CD4-positive, alpha-beta memory T cell (primary cell): ENCODE measurements around the gene SLC46A1. TPM values are rescaled to one million over a fixed set of nuclear protein-coding genes. Genes with fewer than 3 reads are reported as not detected.

Experiments used
- CTCF ChIA-PET: fragments of 350-600 bp; sonication (Branson Sonifier 250); formaldehyde crosslinking; loops from one replicate; lab custom pipeline; 2021; ENCODE audit warnings: inconsistent platforms; ENCODE audit not compliant: partially characterized antibody; lab: Charles Lee
- POLR2A ChIA-PET: fragments of 350-600 bp; sonication (Branson Sonifier 250); formaldehyde crosslinking; loops from one replicate; lab custom pipeline; 2021; ENCODE audit not compliant: partially characterized antibody; lab: Charles Lee
- DNase-seq, 5 donors: peaks; one replicate each; pipeline versions ENCODE4 v3.0.0 to v3.0.0-alpha.2; 2020 to 2022; ENCODE audit warnings: mixed read lengths in 1 of 5
- H3K27ac ChIP-seq: one replicate; pipeline ENCODE4 v1.7.0; 2013; ENCODE audit warnings: low read depth, low read length
- H3K27me3 ChIP-seq: 2 replicates; pipeline ENCODE4 v1.7.0; 2013; ENCODE audit warnings: mild to moderate bottlenecking, low read length, moderate library complexity; ENCODE audit not compliant: insufficient read depth
- H3K36me3 ChIP-seq: 2 replicates; pipeline ENCODE4 v1.7.0; 2013; ENCODE audit warnings: mild to moderate bottlenecking, low read length, moderate library complexity; ENCODE audit not compliant: insufficient read depth
- H3K4me1 ChIP-seq: 2 replicates; pipeline ENCODE4 v1.7.0; 2013; ENCODE audit warnings: mild to moderate bottlenecking, low read length, moderate library complexity; ENCODE audit not compliant: insufficient read depth
- H3K4me3 ChIP-seq, 2 donors: one replicate each; pipeline ENCODE4 v1.7.0; 2013; ENCODE audit warnings: low read length in 2 of 2, mild to moderate bottlenecking in 1 of 2
- H3K9me3 ChIP-seq, 2 donors: one replicate each; pipeline ENCODE4 v1.7.0; 2013; ENCODE audit warnings: low read length in 2 of 2, control low read depth in 1 of 2; ENCODE audit not compliant: control insufficient read depth in 1 of 2
- H3K27ac Mint-ChIP-seq, 7 donors: one replicate each; pipeline ENCODE4 v1.8.0; 2020 to 2021; ENCODE audit warnings: mixed read lengths in 7 of 7, mild to moderate bottlenecking in 6 of 7, inconsistent platforms in 3 of 7, moderate library complexity in 3 of 7
- H3K27me3 Mint-ChIP-seq, 2 donors: one replicate each; pipeline ENCODE4 v1.8.0; 2020 to 2021; ENCODE audit warnings: mixed read lengths in 2 of 2
- H3K36me3 Mint-ChIP-seq, 2 donors: one replicate each; pipeline ENCODE4 v1.8.0; 2020 to 2021; ENCODE audit warnings: mixed read lengths in 2 of 2, inconsistent platforms in 1 of 2, mild to moderate bottlenecking in 1 of 2
- H3K4me1 Mint-ChIP-seq, 4 donors: one replicate each; pipeline ENCODE4 v1.8.0; 2020 to 2021; ENCODE audit warnings: mixed read lengths in 4 of 4, mild to moderate bottlenecking in 1 of 4
- H3K4me3 Mint-ChIP-seq, 8 donors: one replicate each; pipeline ENCODE4 v1.8.0; 2020 to 2021; ENCODE audit warnings: mixed read lengths in 8 of 8, mild to moderate bottlenecking in 7 of 8, moderate library complexity in 6 of 8, inconsistent platforms in 3 of 8
- H3K9me3 Mint-ChIP-seq, 8 donors: one replicate each; pipeline ENCODE4 v1.8.0; 2020 to 2021; ENCODE audit warnings: mixed read lengths in 8 of 8, mild to moderate bottlenecking in 5 of 8, inconsistent platforms in 3 of 8, moderate library complexity in 1 of 8
- intact Hi-C: fragments of 100-400 bp; cut with micrococcal nuclease; formaldehyde crosslinking; loops from one replicate; pipeline ENCODE4 v1.15.1; 2023
- polyA plus RNA-seq, 2 donors: library from polyadenylated mRNA; unstranded; fragments of 300-500 nt; fragmentation: Illumina TruSeq; gene quantifications; one replicate each; pipeline ENCODE4 v1.2.3, GENCODE V29; 2021
- total RNA-seq, 2 experiments: library from RNA; stranded (reverse); gene quantifications; one replicate each; pipeline ENCODE4 v1.2.3, GENCODE V29; 2021

SLC46A1 gene
- total and polyA plus RNA-seq, 4 experiments from 2014 or later, result 2.3 to 2.6 (median 2.4) TPM; not detected in 1

DNA sequence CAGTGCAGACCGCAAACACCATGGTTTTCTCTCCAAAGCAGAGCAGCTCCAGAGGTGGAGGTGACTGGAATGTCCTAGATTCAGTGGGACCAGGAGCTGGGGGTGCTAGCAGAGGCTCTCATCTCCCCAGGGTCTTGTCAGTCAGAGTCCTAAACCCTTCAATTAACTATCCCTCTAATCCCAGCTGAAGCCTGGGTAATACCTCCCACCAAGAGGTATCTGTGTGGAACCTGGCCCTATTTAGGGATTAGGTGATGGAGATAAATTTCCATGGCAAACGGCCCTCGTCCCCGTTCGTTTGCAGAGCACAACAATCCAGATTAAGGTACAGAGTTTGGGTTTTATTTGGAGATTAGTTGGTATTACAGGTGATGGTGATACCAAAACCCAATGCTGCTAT, 42.8 kb downstream of the SLC46A1 start:
- H3K36me3 Mint-ChIP-seq, result peaks cover 24 to 36% of the 10 kb centered on the region in 2 donors
- POLR2A ChIA-PET, result interaction anchor here (0.6 kb wide), 1 partner anchor 21 kb away, joined by 3 read pairs; no protein-coding TSS in a partner anchor

DNA sequence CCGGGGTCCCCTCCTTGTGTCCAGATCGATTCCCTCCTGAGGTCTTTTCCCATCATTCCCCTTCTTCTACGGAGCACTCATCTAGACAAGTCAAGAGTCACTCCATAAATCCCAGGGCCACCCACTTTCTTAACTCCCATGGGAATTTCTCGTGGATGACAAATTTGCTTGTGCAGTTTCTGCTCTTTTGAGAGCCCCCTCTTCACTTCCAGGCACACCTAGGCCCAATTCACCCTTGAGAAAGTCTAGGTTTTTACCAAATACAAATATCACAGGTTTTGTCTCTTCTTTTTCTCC, 48.2 kb downstream of the SLC46A1 start:
- DNase-seq, result no peak
- Mint-ChIP-seq H3K27ac (peak overlapping the region; percentile 93 to 97 (median 96)), H3K4me1 (peaks cover 18 to 36% (median 26%) of the 10 kb centered on the region in 4 donors), H3K9me3 (no peaks in the 10 kb centered on the region), H3K36me3 (peaks cover 41 to 52% of the 10 kb centered on the region in 2 donors), H3K4me3 (peak overlapping the region; percentile 92 to 98 (median 95)), H3K27me3 (no peaks in the 10 kb centered on the region)
- Histone ChIP-seq H3K36me3 (peaks cover 53% of the 10 kb centered on the region), H3K27ac (peak overlapping the region; percentile 85), H3K4me1 (peaks cover 24% of the 10 kb centered on the region), H3K27me3 (no peaks in the 10 kb centered on the region), H3K4me3 (peak overlapping the region; percentile 67 to 90), H3K9me3 (no peaks in the 10 kb centered on the region)
- intact Hi-C loops, result loop anchor here (1.0 kb wide), 5 partner anchors 13 to 317 kb away; partner anchors contain the start of genes IFT20, SARM1, TMEM97 and TNFAIP1
- CTCF ChIA-PET, result interaction anchor here (0.9 to 2.1 kb wide), 6 partner anchors 9 to 107 kb away, joined by 3 to 17 read pairs (median 4); partner anchors contain the start of genes IFT20, SARM1, TNFAIP1 and VTN
- POLR2A ChIA-PET, result interaction anchor here (0.7 to 5.6 kb wide), 19 partner anchors 11 to 594 kb away, joined by 3 to 130 read pairs (median 4); partner anchors contain the start of genes IFT20, LYRM9, NEK8 and PIGS

More for the DNA sequence above, 42.8 kb downstream of the SLC46A1 start:
- Histone ChIP-seq H3K27me3 (no peaks in the 10 kb centered on the region), H3K36me3 (peaks cover 39% of the 10 kb centered on the region), H3K9me3 (no peaks in the 10 kb centered on the region), H3K4me1 (peaks cover 7% of the 10 kb centered on the region), H3K4me3 (no peak overlapping the region), H3K27ac (no peak overlapping the region)
- intact Hi-C loops, result no loop called here
- CTCF ChIA-PET, result interaction anchor here (2.0 kb wide), 1 partner anchor 54 kb away, joined by 7 read pairs; no protein-coding TSS in a partner anchor
- Mint-ChIP-seq H3K27ac (no peak overlapping the region), H3K4me1 (peaks cover 3 to 9% (median 6%) of the 10 kb centered on the region in 4 donors), H3K4me3 (no peak overlapping the region), H3K27me3 (no peaks in the 10 kb centered on the region), H3K9me3 (no peaks in the 10 kb centered on the region)
- no peak for DNase-seq

DNA sequence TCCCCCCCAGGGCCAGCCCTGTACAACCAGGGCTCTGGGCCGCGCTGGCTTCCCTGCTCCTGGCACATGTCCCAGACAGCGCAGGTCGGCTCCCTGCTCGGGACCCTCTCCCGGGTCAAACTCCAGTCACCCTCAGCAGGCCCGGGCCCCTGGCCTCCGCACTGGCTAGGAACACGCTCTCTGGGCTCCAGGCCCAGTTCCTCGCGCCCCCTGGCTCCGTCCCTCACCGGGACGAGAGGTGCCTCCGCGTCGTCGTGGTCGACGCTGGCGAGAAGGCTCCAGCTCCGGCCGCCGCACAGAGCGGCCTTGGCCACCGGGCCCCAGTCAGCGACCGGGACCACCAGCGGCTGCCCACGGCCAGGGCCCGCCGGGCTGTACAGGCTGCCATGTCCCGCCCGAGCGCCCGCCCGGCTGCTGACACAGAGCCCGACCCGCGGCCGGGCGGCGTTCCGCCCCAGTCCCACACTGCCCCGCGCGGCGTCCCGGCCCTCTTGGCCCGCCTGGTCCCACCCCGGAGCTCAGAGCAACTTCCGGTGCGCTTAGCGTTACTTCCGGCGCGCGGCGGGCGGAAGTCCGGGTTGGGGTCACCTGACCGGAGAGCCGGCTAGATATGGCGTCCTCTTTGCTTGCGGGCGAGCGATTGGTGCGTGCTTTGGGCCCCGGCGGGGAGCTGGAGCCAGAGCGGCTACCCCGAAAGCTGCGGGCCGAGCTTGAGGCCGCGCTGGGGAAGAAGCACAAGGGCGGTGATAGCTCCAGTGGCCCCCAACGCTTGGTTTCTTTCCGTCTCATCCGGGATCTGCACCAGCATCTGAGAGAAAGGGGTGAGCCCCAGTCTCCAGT, 48.7 kb downstream of the SLC46A1 start, which contains the start of gene POLDIP2:
Gene POLDIP2 (minus strand): TSS at position 467 of the 840 bp plus-strand sequence. CDS start 79 bp downstream, at position 388.
- H3K36me3 Mint-ChIP-seq, result peaks cover 44 to 52% of the 10 kb centered on the region in 2 donors
- H3K9me3 Mint-ChIP-seq, result no peaks in the 10 kb centered on the region
- peaks cover 18 to 36% (median 26%) of the 10 kb centered on the region in 4 donors for H3K4me1 Mint-ChIP-seq
- Histone ChIP-seq H3K27me3 (no peaks in the 10 kb centered on the region), H3K27ac (peak within 1 kb of the TSS; percentile 85), H3K9me3 (no peaks in the 10 kb centered on the region), H3K4me3 (peak within 1 kb of the TSS; percentile 67 to 90), H3K4me1 (peaks cover 24% of the 10 kb centered on the region), H3K36me3 (peaks cover 50% of the 10 kb centered on the region)
- H3K4me3 Mint-ChIP-seq, result peak within 1 kb of the TSS; percentile 92 to 98 (median 95)
- DNase-seq, result peak; percentile 95 to 96 (median 96)
- CTCF ChIA-PET, result interaction anchor here (1.0 to 2.1 kb wide), 5 partner anchors 10 to 106 kb away, joined by 3 to 17 read pairs (median 4); partner anchors contain the start of genes IFT20 and TNFAIP1
- peak within 1 kb of the TSS; percentile 93 to 97 (median 96) for H3K27ac Mint-ChIP-seq
- intact Hi-C loops, result loop anchor here (1.0 kb wide), 5 partner anchors 14 to 316 kb away; partner anchors contain the start of genes IFT20, SARM1, TMEM97 and TNFAIP1
- no peaks in the 10 kb centered on the region for H3K27me3 Mint-ChIP-seq
- POLR2A ChIA-PET, result interaction anchor here (0.6 to 5.6 kb wide), 24 partner anchors 11 to 595 kb away, joined by 3 to 130 read pairs (median 4); partner anchors contain the start of genes IFT20, LYRM9, NEK8 and PIGS

DNA sequence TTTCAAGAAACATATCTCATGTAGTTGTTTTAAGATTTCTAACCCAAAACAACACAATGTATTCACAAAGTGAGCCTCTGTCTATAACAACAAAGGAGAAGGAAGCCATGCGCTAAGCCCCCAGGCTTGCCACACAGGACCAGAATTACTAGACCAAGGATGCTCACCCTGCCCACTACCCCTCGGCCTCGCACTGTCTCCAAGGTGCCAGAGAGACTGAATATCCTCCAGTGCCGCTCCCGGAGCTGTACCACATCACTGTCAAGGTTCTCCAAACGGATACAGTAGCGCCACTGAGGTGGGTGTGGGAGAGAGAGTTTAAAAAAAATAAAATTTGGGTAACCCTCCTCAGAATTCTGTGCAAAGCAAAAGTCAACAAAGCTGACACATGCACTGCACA, 55.7 kb downstream of the SLC46A1 start:
- Histone ChIP-seq H3K4me3 (no peak overlapping the region), H3K4me1 (no peaks in the 10 kb centered on the region), H3K27me3 (no peaks in the 10 kb centered on the region), H3K36me3 (peaks cover 69% of the 10 kb centered on the region), H3K27ac (no peak overlapping the region), H3K9me3 (no peaks in the 10 kb centered on the region)
- peaks cover 57 to 73% of the 10 kb centered on the region in 2 donors for H3K36me3 Mint-ChIP-seq
- ChIA-PET CTCF (no interaction called here), POLR2A (interaction anchor here (0.8 to 2.1 kb wide), 2 partner anchors 15 to 471 kb away, joined by 3 to 7 read pairs; partner anchors contain the start of genes IFT20 and TNFAIP1)
- peaks cover 0 to 7% (median 2%) of the 10 kb centered on the region in 4 donors for H3K4me1 Mint-ChIP-seq
- H3K27ac Mint-ChIP-seq, result no peak overlapping the region
- DNase-seq, result no peak
- no peak overlapping the region for H3K4me3 Mint-ChIP-seq
- intact Hi-C loops, result no loop called here
- no peaks in the 10 kb centered on the region for H3K27me3 Mint-ChIP-seq
- no peaks in the 10 kb centered on the region for H3K9me3 Mint-ChIP-seq

DNA sequence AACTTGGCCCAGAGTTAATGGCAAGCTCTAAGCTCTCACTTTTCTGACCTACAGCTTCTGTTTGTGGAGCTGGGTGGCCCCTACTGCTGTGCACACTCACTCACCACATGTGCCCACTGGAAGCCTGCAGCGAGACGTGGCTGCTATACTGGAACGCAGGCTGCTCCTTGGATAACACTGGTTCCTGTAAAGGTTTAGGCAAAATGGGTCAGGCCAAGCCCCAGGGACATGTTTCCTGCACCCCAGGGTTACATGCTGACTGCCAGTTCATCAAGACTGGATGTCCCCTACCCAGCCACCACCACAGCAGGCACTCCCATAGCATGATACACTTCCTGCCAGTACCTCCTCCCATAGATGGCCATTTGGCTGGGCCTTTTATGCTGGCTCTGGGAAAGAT, 57.0 kb downstream of the SLC46A1 start:
- Histone ChIP-seq H3K4me3 (no peak overlapping the region), H3K27me3 (no peaks in the 10 kb centered on the region), H3K27ac (no peak overlapping the region), H3K9me3 (no peaks in the 10 kb centered on the region), H3K36me3 (peaks cover 72% of the 10 kb centered on the region), H3K4me1 (no peaks in the 10 kb centered on the region)
- intact Hi-C loops, result no loop called here
- no peaks in the 10 kb centered on the region for H3K9me3 Mint-ChIP-seq
- no peak overlapping the region for H3K4me3 Mint-ChIP-seq
- CTCF ChIA-PET, result interaction anchor here (0.9 kb wide), 1 partner anchor 543 kb away, joined by 3 read pairs; no protein-coding TSS in a partner anchor
- H3K27ac Mint-ChIP-seq, result peak overlapping the region in 1 of 7 donors; percentile 46
- no peaks in the 10 kb centered on the region for H3K4me1 Mint-ChIP-seq
- peaks cover 53 to 80% of the 10 kb centered on the region in 2 donors for H3K36me3 Mint-ChIP-seq
- POLR2A ChIA-PET, result no interaction called here
- DNase-seq, result no peak
- H3K27me3 Mint-ChIP-seq, result no peaks in the 10 kb centered on the region

DNA sequence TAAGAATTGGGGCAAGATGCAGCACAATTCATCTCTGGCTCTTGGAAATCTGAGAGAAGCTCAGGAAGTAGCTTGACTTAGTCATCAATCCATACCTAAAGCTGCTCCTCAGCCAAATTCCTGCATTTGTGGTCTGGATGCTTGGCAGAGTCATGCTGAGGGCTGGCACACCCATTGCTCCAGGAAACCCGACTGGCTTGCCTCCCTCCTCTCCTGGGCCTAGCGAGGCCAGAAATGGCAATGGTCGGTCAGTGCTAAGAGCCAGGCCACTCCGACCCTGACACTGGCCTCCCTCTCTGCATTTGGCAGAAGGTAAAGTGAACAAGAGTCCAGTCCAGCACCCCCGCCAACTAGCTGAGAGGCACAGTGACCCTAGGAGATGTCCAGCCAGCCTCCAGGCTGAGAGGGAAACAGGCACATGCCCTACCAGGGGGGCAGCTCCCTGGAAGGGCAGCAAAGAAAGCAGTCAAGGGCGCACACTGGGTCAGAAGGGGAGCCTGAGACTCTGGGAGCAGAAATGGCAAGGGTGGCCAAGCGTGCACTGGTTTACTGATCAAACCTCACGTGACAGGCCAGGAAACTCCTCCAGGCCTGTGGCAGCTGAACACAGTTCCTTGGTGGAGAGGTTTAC, 58.6 kb downstream of the SLC46A1 start:
- ChIA-PET POLR2A (interaction anchor here (1.1 to 3.8 kb wide), 4 partner anchors 8 to 12 kb away, joined by 3 to 21 read pairs (median 10); partner anchors contain the start of genes IFT20, POLDIP2 and TNFAIP1), CTCF (interaction anchor here (1.0 to 1.2 kb wide), 2 partner anchors 9 to 37 kb away, joined by 3 to 4 read pairs; no protein-coding TSS in a partner anchor)
- no peak overlapping the region for H3K4me3 ChIP-seq
- H3K27me3 ChIP-seq, result no peaks in the 10 kb centered on the region
- DNase-seq, result no peak
- intact Hi-C loops, result no loop called here
- Mint-ChIP-seq H3K9me3 (no peaks in the 10 kb centered on the region), H3K27me3 (no peaks in the 10 kb centered on the region), H3K4me1 (no peaks in the 10 kb centered on the region), H3K27ac (peak overlapping the region in 2 of 7 donors; percentile 29 to 48), H3K36me3 (peaks cover 53 to 80% of the 10 kb centered on the region in 2 donors), H3K4me3 (no peak overlapping the region)
- peaks cover 74% of the 10 kb centered on the region for H3K36me3 ChIP-seq
- H3K4me1 ChIP-seq, result no peaks in the 10 kb centered on the region
- no peak overlapping the region for H3K27ac ChIP-seq
- no peaks in the 10 kb centered on the region for H3K9me3 ChIP-seq
